HepG2 (cell line): ENCODE results near the gene VPS11. TPM values are rescaled to one million over a fixed set of nuclear protein-coding genes. Genes with fewer than 3 reads are reported as not detected.
A peak's percentile ranks its signal among the peaks of the same experiment; 100 is the strongest.

Experiments
- ATF7 ChIP-seq, 2 experiments: fragments of 450-650 bp in 1 of 2; sonication (generic) in 1 of 2; formaldehyde crosslinking in 1 of 2; IDR thresholded peaks; 2 replicates each; pipeline versions ENCODE4 v1.4.0 to v1.6.1; 2016 to 2020; ENCODE audit warnings: antibody characterized with exemption in 1 of 2, mild to moderate bottlenecking in 1 of 2, missing genetic modification reagents in 1 of 2
- LCORL ChIP-seq, 2 experiments: fragments of 450-650 bp in 1 of 2; sonication (generic) in 1 of 2; formaldehyde crosslinking in 1 of 2; IDR thresholded peaks; 2 replicates each; pipeline versions ENCODE4 v1.5.0 to v1.6.1; 2017 to 2020; ENCODE audit warnings: antibody characterized with exemption in 1 of 2, missing genetic modification reagents in 1 of 2
- MBNL3 ChIP-seq: fragments of 250-450 bp; sonication (Bioruptor Pico); conservative IDR thresholded peaks from 2 replicates; pipeline ENCODE4 v1.8.0; 2022; ENCODE audit warnings: mild to moderate bottlenecking, inconsistent platforms
- MIER2 ChIP-seq: IDR thresholded peaks from 2 replicates; pipeline ENCODE4 v1.6.1; 2016; ENCODE audit warnings: missing biosample characterization, missing genetic modification reagents
- NFRKB ChIP-seq: fragments of 450-650 bp; IDR thresholded peaks from 2 replicates; pipeline ENCODE4 v1.6.1; 2017
- RAD51 ChIP-seq: fragments of 450-650 bp; IDR thresholded peaks from 2 replicates; pipeline ENCODE4 v1.6.1; 2016; ENCODE audit warnings: borderline replicate concordance
- THAP11 ChIP-seq: IDR thresholded peaks from 2 replicates; pipeline ENCODE4 v1.6.1; 2016; ENCODE audit warnings: missing biosample characterization, missing genetic modification reagents
- ZMYM4 ChIP-seq: sonication (generic); formaldehyde crosslinking; IDR thresholded peaks from 2 replicates; pipeline ENCODE4 v1.8.1; 2023; ENCODE audit warnings: mild to moderate bottlenecking, missing genetic modification reagents
- ZNF10 ChIP-seq: sonication (generic); formaldehyde crosslinking; IDR thresholded peaks from 2 replicates; pipeline ENCODE4 v1.4.0; 2020; ENCODE audit warnings: mild to moderate bottlenecking, low read depth, missing genetic modification reagents, borderline replicate concordance
- ZNF224 ChIP-seq: sonication (generic); formaldehyde crosslinking; IDR thresholded peaks from 2 replicates; pipeline ENCODE4 v1.5.0; 2020; ENCODE audit warnings: mild to moderate bottlenecking, missing genetic modification reagents
- ZNF235 ChIP-seq: sonication (generic); formaldehyde crosslinking; IDR thresholded peaks from 2 replicates; pipeline ENCODE4 v1.8.1; 2023; ENCODE audit warnings: mild to moderate bottlenecking, missing genetic modification reagents, borderline replicate concordance
- ZNF607 ChIP-seq: sonication (generic); formaldehyde crosslinking; IDR thresholded peaks from 2 replicates; pipeline ENCODE4 v1.5.1; 2020; ENCODE audit warnings: missing genetic modification reagents, mild to moderate bottlenecking, borderline replicate concordance
- ZNF720 ChIP-seq: sonication (generic); formaldehyde crosslinking; IDR thresholded peaks from 2 replicates; pipeline ENCODE4 v1.4.0; 2020; ENCODE audit warnings: missing genetic modification reagents
- ZNF737 ChIP-seq: sonication (generic); formaldehyde crosslinking; IDR thresholded peaks from 2 replicates; pipeline ENCODE4 v1.5.0; 2020; ENCODE audit warnings: missing genetic modification reagents, mild to moderate bottlenecking, borderline replicate concordance
- ZNF792 ChIP-seq: IDR thresholded peaks from 2 replicates; pipeline ENCODE4 v1.6.1; 2016
- ZSCAN25 ChIP-seq: sonication (generic); formaldehyde crosslinking; IDR thresholded peaks from 2 replicates; pipeline ENCODE4 v1.8.0; 2022; ENCODE audit warnings: mild to moderate bottlenecking, missing genetic modification reagents
- polyA plus RNA-seq, 8 experiments: library from polyadenylated mRNA; depleted of rRNA in 3 of 8; stranded (reverse) in 7 of 8; unstranded in 1 of 8; fragments of >200 nt; fragmentation: Illumina TruSeq in 4 of 8; extraction: Trizol in 4 of 8; gene quantifications; 2 replicates each; pipeline versions ENCODE4 v1.2.1 to v1.2.3, GENCODE V29; 2011 to 2016; ENCODE audit warnings: low read depth in 4 of 8, missing spikeins in 1 of 8, mixed read lengths in 1 of 8; ENCODE audit not compliant: insufficient read depth in 1 of 8
- total RNA-seq, 5 experiments: library from RNA; depleted of rRNA; stranded (reverse); fragments of >200 nt; fragmentation: Illumina TruSeq; extraction: Trizol; gene quantifications; 2 replicates each; pipeline ENCODE4 v1.2.3, GENCODE V29; 2016; ENCODE audit warnings: low read depth in 1 of 5
- TF ChIP-seq, protein P1 (sequence below): sonication (generic); formaldehyde crosslinking; IDR thresholded peaks from 2 replicates; pipeline ENCODE4 v1.4.0; 2020; ENCODE audit warnings: low read depth, missing genetic modification reagents
- TF ChIP-seq, protein P2 (sequence below): sonication (generic); formaldehyde crosslinking; IDR thresholded peaks from 2 replicates; pipeline ENCODE4 v1.4.0; 2020; ENCODE audit warnings: missing genetic modification reagents
- TF ChIP-seq, protein P3 (sequence below): IDR thresholded peaks from 2 replicates; pipeline ENCODE4 v1.6.1; 2016; ENCODE audit warnings: low read depth, control low read depth
- TF ChIP-seq, protein P4 (sequence below): sonication (generic); formaldehyde crosslinking; IDR thresholded peaks from 2 replicates; pipeline ENCODE4 v1.4.0; 2020; ENCODE audit warnings: missing genetic modification reagents
- TF ChIP-seq, protein P5 (sequence below): sonication (generic); formaldehyde crosslinking; IDR thresholded peaks from 2 replicates; pipeline ENCODE4 v1.4.0; 2020; ENCODE audit warnings: missing genetic modification reagents

The VPS11 gene
- total and polyA plus RNA-seq, 2 of the 13 experiments (the other 11 are each of a cell fraction or from before 2014, with no cell fraction given) = 13.7 to 21.6 TPM

DNA sequence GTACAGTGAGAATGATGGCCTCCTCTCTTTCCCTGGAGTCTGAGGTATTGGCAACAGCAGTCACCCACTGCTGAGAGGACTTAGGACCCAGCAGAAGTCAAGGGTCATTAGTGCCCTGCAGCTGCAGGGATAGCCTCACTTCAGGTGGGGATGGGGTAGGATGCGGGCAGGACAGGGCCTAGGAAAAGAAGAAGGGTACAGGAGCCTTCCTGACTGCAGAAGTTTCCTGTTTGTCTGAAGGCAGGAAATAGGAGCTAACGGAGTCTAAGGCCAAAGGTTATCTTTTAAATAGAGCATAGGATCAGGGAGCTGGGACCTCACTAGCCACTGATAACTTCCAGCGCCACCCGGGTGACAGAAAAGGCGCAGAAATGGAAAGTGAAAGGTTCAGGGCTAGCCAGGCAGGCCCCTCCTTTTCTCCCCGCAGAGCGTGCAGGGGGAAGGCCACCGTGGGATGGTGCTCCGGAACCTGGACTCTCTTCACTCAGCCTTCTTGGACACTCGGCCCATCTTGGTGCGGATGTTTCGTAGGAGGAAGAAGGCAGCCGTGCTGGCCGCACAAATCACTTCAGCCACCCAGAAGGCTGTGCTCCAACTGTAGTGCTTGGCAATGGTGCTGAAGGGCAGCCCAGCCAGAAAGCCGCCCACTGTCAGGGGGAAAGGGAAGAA lies 43.1 kb upstream of the VPS11 start (continued):
- TF ChIP-seq, protein P1, sequence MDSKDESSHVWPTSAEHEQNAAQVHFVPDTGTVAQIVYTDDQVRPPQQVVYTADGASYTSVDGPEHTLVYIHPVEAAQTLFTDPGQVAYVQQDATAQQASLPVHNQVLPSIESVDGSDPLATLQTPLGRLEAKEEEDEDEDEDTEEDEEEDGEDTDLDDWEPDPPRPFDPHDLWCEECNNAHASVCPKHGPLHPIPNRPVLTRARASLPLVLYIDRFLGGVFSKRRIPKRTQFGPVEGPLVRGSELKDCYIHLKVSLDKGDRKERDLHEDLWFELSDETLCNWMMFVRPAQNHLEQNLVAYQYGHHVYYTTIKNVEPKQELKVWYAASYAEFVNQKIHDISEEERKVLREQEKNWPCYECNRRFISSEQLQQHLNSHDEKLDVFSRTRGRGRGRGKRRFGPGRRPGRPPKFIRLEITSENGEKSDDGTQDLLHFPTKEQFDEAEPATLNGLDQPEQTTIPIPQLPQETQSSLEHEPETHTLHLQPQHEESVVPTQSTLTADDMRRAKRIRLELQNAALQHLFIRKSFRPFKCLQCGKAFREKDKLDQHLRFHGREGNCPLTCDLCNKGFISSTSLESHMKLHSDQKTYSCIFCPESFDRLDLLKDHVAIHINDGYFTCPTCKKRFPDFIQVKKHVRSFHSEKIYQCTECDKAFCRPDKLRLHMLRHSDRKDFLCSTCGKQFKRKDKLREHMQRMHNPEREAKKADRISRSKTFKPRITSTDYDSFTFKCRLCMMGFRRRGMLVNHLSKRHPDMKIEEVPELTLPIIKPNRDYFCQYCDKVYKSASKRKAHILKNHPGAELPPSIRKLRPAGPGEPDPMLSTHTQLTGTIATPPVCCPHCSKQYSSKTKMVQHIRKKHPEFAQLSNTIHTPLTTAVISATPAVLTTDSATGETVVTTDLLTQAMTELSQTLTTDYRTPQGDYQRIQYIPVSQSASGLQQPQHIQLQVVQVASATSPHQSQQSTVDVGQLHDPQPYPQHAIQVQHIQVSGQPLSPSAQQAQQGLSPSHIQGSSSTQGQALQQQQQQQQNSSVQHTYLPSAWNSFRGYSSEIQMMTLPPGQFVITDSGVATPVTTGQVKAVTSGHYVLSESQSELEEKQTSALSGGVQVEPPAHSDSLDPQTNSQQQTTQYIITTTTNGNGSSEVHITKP (CRISPR knock-in tag) = no peak
- TF ChIP-seq ZNF235 (CRISPR knock-in tag) = no peak
- no peak for TF ChIP-seq ZNF792 (CRISPR knock-in tag)
- TF ChIP-seq NFRKB = no peak
- TF ChIP-seq MBNL3 (CRISPR knock-in tag) = no peak
- TF ChIP-seq, protein P2, sequence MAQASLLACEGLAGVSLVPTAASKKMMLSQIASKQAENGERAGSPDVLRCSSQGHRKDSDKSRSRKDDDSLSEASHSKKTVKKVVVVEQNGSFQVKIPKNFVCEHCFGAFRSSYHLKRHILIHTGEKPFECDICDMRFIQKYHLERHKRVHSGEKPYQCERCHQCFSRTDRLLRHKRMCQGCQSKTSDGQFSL (CRISPR knock-in tag) = no peak
- TF ChIP-seq ZNF720 (CRISPR knock-in tag) = no peak
- no peak for TF ChIP-seq ZNF224 (CRISPR knock-in tag)
- no peak for TF ChIP-seq ZNF607 (CRISPR knock-in tag)
- TF ChIP-seq, protein P3, sequence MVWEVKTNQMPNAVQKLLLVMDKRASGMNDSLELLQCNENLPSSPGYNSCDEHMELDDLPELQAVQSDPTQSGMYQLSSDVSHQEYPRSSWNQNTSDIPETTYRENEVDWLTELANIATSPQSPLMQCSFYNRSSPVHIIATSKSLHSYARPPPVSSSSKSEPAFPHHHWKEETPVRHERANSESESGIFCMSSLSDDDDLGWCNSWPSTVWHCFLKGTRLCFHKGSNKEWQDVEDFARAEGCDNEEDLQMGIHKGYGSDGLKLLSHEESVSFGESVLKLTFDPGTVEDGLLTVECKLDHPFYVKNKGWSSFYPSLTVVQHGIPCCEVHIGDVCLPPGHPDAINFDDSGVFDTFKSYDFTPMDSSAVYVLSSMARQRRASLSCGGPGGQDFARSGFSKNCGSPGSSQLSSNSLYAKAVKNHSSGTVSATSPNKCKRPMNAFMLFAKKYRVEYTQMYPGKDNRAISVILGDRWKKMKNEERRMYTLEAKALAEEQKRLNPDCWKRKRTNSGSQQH = no peak
- peak; percentile 37; the same call in 1 of the 2 replicates for TF ChIP-seq ZMYM4 (CRISPR knock-in tag)
- TF ChIP-seq ZNF10 = no peak
- no peak for TF ChIP-seq THAP11
- no peak for TF ChIP-seq LCORL (IDR thresholded peaks at IDR 0.05)
- TF ChIP-seq LCORL (CRISPR knock-in tag; IDR thresholded peaks at IDR 0.05) = no peak
- TF ChIP-seq ZNF737 = no peak
- TF ChIP-seq MIER2 (CRISPR knock-in tag) = no peak
- TF ChIP-seq, protein P4, sequence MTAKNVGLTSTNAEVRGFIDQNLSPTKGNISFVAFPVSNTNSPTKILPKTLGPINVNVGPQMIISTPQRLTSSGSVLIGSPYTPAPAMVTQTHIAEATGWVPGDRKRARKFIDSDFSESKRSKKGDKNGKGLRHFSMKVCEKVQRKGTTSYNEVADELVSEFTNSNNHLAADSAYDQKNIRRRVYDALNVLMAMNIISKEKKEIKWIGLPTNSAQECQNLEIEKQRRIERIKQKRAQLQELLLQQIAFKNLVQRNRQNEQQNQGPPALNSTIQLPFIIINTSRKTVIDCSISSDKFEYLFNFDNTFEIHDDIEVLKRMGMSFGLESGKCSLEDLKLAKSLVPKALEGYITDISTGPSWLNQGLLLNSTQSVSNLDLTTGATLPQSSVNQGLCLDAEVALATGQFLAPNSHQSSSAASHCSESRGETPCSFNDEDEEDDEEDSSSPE = no peak
- TF ChIP-seq, protein P5, sequence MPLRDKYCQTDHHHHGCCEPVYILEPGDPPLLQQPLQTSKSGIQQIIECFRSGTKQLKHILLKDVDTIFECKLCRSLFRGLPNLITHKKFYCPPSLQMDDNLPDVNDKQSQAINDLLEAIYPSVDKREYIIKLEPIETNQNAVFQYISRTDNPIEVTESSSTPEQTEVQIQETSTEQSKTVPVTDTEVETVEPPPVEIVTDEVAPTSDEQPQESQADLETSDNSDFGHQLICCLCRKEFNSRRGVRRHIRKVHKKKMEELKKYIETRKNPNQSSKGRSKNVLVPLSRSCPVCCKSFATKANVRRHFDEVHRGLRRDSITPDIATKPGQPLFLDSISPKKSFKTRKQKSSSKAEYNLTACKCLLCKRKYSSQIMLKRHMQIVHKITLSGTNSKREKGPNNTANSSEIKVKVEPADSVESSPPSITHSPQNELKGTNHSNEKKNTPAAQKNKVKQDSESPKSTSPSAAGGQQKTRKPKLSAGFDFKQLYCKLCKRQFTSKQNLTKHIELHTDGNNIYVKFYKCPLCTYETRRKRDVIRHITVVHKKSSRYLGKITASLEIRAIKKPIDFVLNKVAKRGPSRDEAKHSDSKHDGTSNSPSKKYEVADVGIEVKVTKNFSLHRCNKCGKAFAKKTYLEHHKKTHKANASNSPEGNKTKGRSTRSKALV = no peak
- peak; percentile 54 for TF ChIP-seq ZSCAN25 (CRISPR knock-in tag)
- TF ChIP-seq ATF7 (IDR thresholded peaks at IDR 0.05) = no peak
- TF ChIP-seq ATF7 (CRISPR knock-in tag; IDR thresholded peaks at IDR 0.05) = no peak
- TF ChIP-seq RAD51 = no peak
